OCI-LY7 (cell line): ENCODE results near the gene CSNK1E.

ENCODE experiments used
- EZH2phosphoT487 ChIP-seq: fragments of 200-600 bp; sonication (generic); IDR thresholded peaks from 2 replicates; pipeline ENCODE4 v1.6.1; 2018; ENCODE audit warnings: low read depth, borderline replicate concordance, mild to moderate bottlenecking, mixed run types, antibody characterized with exemption, low read length, moderate library complexity, mixed read lengths
- TF ChIP-seq, protein P1 (sequence below): fragments of 200-600 bp; sonication (generic); conservative IDR thresholded peaks from 2 replicates; pipeline ENCODE4 v1.5.1; 2014; ENCODE audit warnings: mild to moderate bottlenecking, antibody characterized with exemption, low read length, moderate library complexity, mixed read lengths

DNA sequence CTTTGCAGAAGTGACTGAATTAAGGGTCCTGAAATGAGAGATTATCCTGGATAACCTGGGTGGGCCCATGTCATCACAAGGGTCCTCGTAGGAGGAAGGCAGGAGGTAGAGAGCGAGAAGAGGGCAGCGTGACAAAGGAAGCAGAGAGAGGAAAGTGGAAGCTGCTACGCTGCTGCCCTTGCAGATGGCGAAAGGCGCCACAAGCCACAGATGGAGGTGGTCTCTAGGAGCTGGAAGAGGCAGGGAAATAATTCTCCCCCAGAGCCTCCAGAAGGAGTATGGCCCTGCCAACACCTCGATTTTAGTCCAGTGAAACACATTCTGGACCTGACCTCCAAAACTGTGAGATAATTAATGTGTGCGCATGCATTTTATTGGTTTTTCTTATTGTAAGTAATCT is 57.9 kb downstream of the CSNK1E start:
- TF ChIP-seq, protein P1, sequence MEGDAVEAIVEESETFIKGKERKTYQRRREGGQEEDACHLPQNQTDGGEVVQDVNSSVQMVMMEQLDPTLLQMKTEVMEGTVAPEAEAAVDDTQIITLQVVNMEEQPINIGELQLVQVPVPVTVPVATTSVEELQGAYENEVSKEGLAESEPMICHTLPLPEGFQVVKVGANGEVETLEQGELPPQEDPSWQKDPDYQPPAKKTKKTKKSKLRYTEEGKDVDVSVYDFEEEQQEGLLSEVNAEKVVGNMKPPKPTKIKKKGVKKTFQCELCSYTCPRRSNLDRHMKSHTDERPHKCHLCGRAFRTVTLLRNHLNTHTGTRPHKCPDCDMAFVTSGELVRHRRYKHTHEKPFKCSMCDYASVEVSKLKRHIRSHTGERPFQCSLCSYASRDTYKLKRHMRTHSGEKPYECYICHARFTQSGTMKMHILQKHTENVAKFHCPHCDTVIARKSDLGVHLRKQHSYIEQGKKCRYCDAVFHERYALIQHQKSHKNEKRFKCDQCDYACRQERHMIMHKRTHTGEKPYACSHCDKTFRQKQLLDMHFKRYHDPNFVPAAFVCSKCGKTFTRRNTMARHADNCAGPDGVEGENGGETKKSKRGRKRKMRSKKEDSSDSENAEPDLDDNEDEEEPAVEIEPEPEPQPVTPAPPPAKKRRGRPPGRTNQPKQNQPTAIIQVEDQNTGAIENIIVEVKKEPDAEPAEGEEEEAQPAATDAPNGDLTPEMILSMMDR = no peak
- no peak for TF ChIP-seq EZH2phosphoT487
